Lung (tissue), 12 donors: Measurements from ENCODE around the gene SEPTIN6. TPM values are rescaled to one million over a fixed set of nuclear protein-coding genes. Genes with fewer than 3 reads are reported as not detected.
A peak's percentile ranks its signal among the peaks of the same experiment; 100 is the strongest.

ENCODE experiments used
- ATAC-seq: fragments of 200-7000 bp; cut with Tn5 transposase; one replicate; pipeline ENCODE4 v1.9.1; 2020; ENCODE audit warnings: moderate number of reproducible peaks; ENCODE audit not compliant: insufficient read depth, low FRiP score
- DNase-seq, 3 donors: peaks; one replicate each; pipeline ENCODE4 v3.0.0-alpha.2; 2013 to 2017
- H3K27ac ChIP-seq, 2 donors: one replicate each; pipeline ENCODE4 v1.5.1; 2013; ENCODE audit warnings: mild to moderate bottlenecking in 2 of 2, moderate library complexity in 2 of 2, control low read depth in 1 of 2, inconsistent platforms in 1 of 2, low read depth in 1 of 2, low read length in 1 of 2
- H3K27me3 ChIP-seq, 3 donors: one replicate each; pipeline ENCODE4 v1.5.1; 2013; ENCODE audit warnings: low read length in 2 of 3; ENCODE audit not compliant: control insufficient read depth in 3 of 3, insufficient read depth in 3 of 3
- H3K36me3 ChIP-seq, 4 donors: one replicate each; pipeline ENCODE4 v1.5.1; 2013; ENCODE audit warnings: low read length in 4 of 4, mild to moderate bottlenecking in 1 of 4, moderate library complexity in 1 of 4; ENCODE audit not compliant: control insufficient read depth in 4 of 4, insufficient read depth in 4 of 4
- H3K4me1 ChIP-seq, 5 donors: one replicate each; pipeline ENCODE4 v1.5.1; 2013; ENCODE audit warnings: low read length in 5 of 5, mild to moderate bottlenecking in 2 of 5, moderate library complexity in 1 of 5; ENCODE audit not compliant: control insufficient read depth in 5 of 5, insufficient read depth in 5 of 5
- H3K4me3 ChIP-seq: one replicate; pipeline ENCODE4 v1.5.1; 2013; ENCODE audit warnings: mild to moderate bottlenecking, control low read depth, moderate library complexity
- H3K9ac ChIP-seq, 2 donors: one replicate each; pipeline ENCODE4 v1.5.1; 2013; ENCODE audit warnings: low read length in 2 of 2, control low read depth in 1 of 2; ENCODE audit not compliant: insufficient read depth in 1 of 2
- H3K9me3 ChIP-seq, 4 donors: one replicate each; pipeline ENCODE4 v1.5.1; 2013; ENCODE audit warnings: low read length in 3 of 4, mild to moderate bottlenecking in 1 of 4, moderate library complexity in 1 of 4; ENCODE audit not compliant: control insufficient read depth in 4 of 4, insufficient read depth in 3 of 4
- CTCF ChIP-seq: IDR thresholded peaks from 2 replicates; pipeline ENCODE4 v1.5.1; 2012; ENCODE audit warnings: mild to moderate bottlenecking; ENCODE audit errors: control extremely low read depth, extremely low read depth
- WGBS, 2 donors: extraction: QIAGEN DNeasy Blood & Tissue Kit; methylation state at CpG; one replicate each; pipeline ENCODE4 v1.1.7; 2013; 5-methylcytosine and 5-hydroxymethylcytosine counted together
- polyA plus RNA-seq, 2 donors: library from polyadenylated mRNA; stranded (reverse); fragments of 200-250 nt; gene quantifications; one replicate each; pipeline ENCODE4 v1.2.1, GENCODE V29; 2013
- total RNA-seq, 2 donors: library from RNA; depleted of rRNA in 1 of 2; stranded (reverse); fragments of >200 nt in 1 of 2; gene quantifications; one replicate each; pipeline ENCODE4 v1.2.1, GENCODE V29; 2014 to 2021
- donor health status: control.
- donor health status: control.
- donor health status: Bipolar disorder and iron deficiency.
- donor health status: healthy.
- donor health status: DM: yes; HTN: yes; CAD: no.

Gene SEPTIN6
- total and polyA plus RNA-seq, 4 donors = 6.2 to 25.8 (median 17.6) TPM

GRCh38 chrX:119687661-119688413 lies 5.1 kb downstream of the SEPTIN6 start:
- Histone ChIP-seq H3K9ac (no peak overlapping the region), H3K4me3 (no peak overlapping the region), H3K27ac (no peak overlapping the region), H3K36me3 (no peaks in the 10 kb centered on the region), H3K4me1 (peaks cover 0 to 37% (median 9%) of the 10 kb centered on the region in 5 donors), H3K9me3 (peaks cover 0 to 2% (median 0%) of the 10 kb centered on the region in 4 donors), H3K27me3 (no peaks in the 10 kb centered on the region)
- ATAC-seq = no peak
- no peak for DNase-seq
- 56 to 63% methylated on average over 5 of the region's 5 CpGs for WGBS, 2 donors
- no peak for TF ChIP-seq CTCF

- DNase-seq (peak; percentile 53 to 81 (median 73)), ATAC-seq (no peak)
- WGBS, 2 donors = 37 to 60% methylated on average over 12 of the region's 12 CpGs
- Histone ChIP-seq H3K36me3 (no peaks in the 10 kb centered on the region), H3K4me1 (peaks cover 0 to 30% (median 7%) of the 10 kb centered on the region in 5 donors), H3K9me3 (peaks cover 0 to 2% (median 0%) of the 10 kb centered on the region in 4 donors), H3K27me3 (no peaks in the 10 kb centered on the region), H3K27ac (peak overlapping the region; percentile 56 to 93), H3K4me3 (no peak overlapping the region), H3K9ac (peak overlapping the region in 1 of 2 donors; percentile 36)
- TF ChIP-seq CTCF = no peak
Observed at GRCh38 chrX:119686087-119686691, 6.8 kb downstream of the SEPTIN6 start.

GRCh38 chrX:119685225-119686066 lies 7.5 kb downstream of the SEPTIN6 start:
- no peak overlapping the region for H3K4me3 ChIP-seq
- peaks cover 0 to 24% (median 1%) of the 10 kb centered on the region in 5 donors for H3K4me1 ChIP-seq
- peak overlapping the region; percentile 56 to 93 for H3K27ac ChIP-seq
- peak; percentile 37 for ATAC-seq
- H3K9ac ChIP-seq = peak overlapping the region in 1 of 2 donors; percentile 49
- no peak for TF ChIP-seq CTCF
- DNase-seq = peak; percentile 18 to 55 (median 48)
- H3K36me3 ChIP-seq = no peaks in the 10 kb centered on the region
- no peaks in the 10 kb centered on the region for H3K27me3 ChIP-seq
- WGBS, 2 donors = 10 to 38% methylated on average over 15 of the region's 15 CpGs
- peaks cover 0 to 2% (median 0%) of the 10 kb centered on the region in 4 donors for H3K9me3 ChIP-seq
